Measurements from ENCODE around the gene FABP7.

Gene FABP7

GRCh38 chr6:122825163-122825562 is 45.6 kb downstream of the FABP7 start:
- ChIA-PET POLR2A (no interaction called here), CTCF (interaction anchor here (1.5 to 6.0 kb wide), 3 partner anchors 14 to 95 kb away, joined by 5 to 30 read pairs (median 6); no protein-coding TSS in a partner anchor)
- H3K4me3 ChIP-seq (ENCODE audit: low read depth, low read length) = no peak overlapping the region
- TF ChIP-seq CTCF (IDR thresholded peaks at IDR 0.05; ENCODE audit: insufficient read depth, low read length, missing control alignments) = no peak
- no peak for DNase-seq (ENCODE audit: low read depth, low spot score)

GRCh38 chr6:122829456-122829855 is 49.9 kb downstream of the FABP7 start:
- no peak for TF ChIP-seq CTCF (IDR thresholded peaks at IDR 0.05; ENCODE audit: insufficient read depth, low read length, missing control alignments)
- POLR2A ChIA-PET = no interaction called here
- CTCF ChIA-PET = interaction anchor here (1.2 to 2.5 kb wide), 2 partner anchors 9 to 99 kb away, joined by 5 to 13 read pairs; no protein-coding TSS in a partner anchor
- H3K4me3 ChIP-seq (ENCODE audit: low read depth, low read length) = no peak overlapping the region
- DNase-seq (ENCODE audit: low read depth, low spot score) = no peak

- ChIA-PET POLR2A (no interaction called here), CTCF (interaction anchor here (0.8 to 3.3 kb wide), 6 partner anchors 8 to 103 kb away, joined by 3 to 24 read pairs (median 4); partner anchors contain the start of gene SMPDL3A)
- TF ChIP-seq CTCF (IDR thresholded peaks at IDR 0.05; ENCODE audit: insufficient read depth, low read length, missing control alignments) = no peak
- no peak for DNase-seq (ENCODE audit: low read depth, low spot score)
- no peak overlapping the region for H3K4me3 ChIP-seq (ENCODE audit: low read depth, low read length)
These were observed 52.0 kb downstream of the FABP7 start for GRCh38 chr6:122831511-122831910.

- H3K4me3 ChIP-seq (ENCODE audit: low read depth, low read length) = no peak overlapping the region
- CTCF ChIA-PET = interaction anchor here (0.8 to 3.3 kb wide), 4 partner anchors 43 to 105 kb away, joined by 3 to 24 read pairs (median 6); partner anchors contain the start of gene SMPDL3A
- POLR2A ChIA-PET = no interaction called here
- TF ChIP-seq CTCF (IDR thresholded peaks at IDR 0.05; ENCODE audit: insufficient read depth, low read length, missing control alignments) = no peak
- DNase-seq (ENCODE audit: low read depth, low spot score) = no peak
These were observed 52.9 kb downstream of the FABP7 start for GRCh38 chr6:122832459-122832858.

GRCh38 chr6:122833021-122833491 is 53.5 kb downstream of the FABP7 start:
- ChIA-PET CTCF (interaction anchor here (1.3 to 3.3 kb wide), 3 partner anchors 44 to 106 kb away, joined by 5 to 24 read pairs (median 6); partner anchors contain the start of gene SMPDL3A), POLR2A (no interaction called here)

More at GRCh38 chr6:122833021-122833491, 53.5 kb downstream of the FABP7 start:
- peak overlapping the region; percentile 19; the same call in 1 of the 2 replicates for H3K4me3 ChIP-seq (ENCODE audit: low read depth, low read length)
- DNase-seq (ENCODE audit: low read depth, low spot score) = no peak
- TF ChIP-seq CTCF (IDR thresholded peaks at IDR 0.05; ENCODE audit: insufficient read depth, low read length, missing control alignments) = no peak
